ENCODE measurements around the gene TRIM14.

GRCh38 chr9:98050351-98050750, 68.7 kb downstream of the TRIM14 start:
- TF ChIP-seq, protein P1, sequence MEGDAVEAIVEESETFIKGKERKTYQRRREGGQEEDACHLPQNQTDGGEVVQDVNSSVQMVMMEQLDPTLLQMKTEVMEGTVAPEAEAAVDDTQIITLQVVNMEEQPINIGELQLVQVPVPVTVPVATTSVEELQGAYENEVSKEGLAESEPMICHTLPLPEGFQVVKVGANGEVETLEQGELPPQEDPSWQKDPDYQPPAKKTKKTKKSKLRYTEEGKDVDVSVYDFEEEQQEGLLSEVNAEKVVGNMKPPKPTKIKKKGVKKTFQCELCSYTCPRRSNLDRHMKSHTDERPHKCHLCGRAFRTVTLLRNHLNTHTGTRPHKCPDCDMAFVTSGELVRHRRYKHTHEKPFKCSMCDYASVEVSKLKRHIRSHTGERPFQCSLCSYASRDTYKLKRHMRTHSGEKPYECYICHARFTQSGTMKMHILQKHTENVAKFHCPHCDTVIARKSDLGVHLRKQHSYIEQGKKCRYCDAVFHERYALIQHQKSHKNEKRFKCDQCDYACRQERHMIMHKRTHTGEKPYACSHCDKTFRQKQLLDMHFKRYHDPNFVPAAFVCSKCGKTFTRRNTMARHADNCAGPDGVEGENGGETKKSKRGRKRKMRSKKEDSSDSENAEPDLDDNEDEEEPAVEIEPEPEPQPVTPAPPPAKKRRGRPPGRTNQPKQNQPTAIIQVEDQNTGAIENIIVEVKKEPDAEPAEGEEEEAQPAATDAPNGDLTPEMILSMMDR (IDR thresholded peaks at IDR 0.05) = no peak
- TF ChIP-seq EZH2 (IDR thresholded peaks at IDR 0.05; ENCODE audit: borderline replicate concordance, insufficient read depth, low read depth, low read length, poor library complexity, severe bottlenecking) = no peak

All from B cell (primary cell).